ENCODE data around the gene CMSS1.
"Not testable (repeated sequence)": the region's sequence is repeated elsewhere in the genome, so short reads cannot be mapped to it uniquely, and the experiment has no call there.

The CMSS1 gene

DNA sequence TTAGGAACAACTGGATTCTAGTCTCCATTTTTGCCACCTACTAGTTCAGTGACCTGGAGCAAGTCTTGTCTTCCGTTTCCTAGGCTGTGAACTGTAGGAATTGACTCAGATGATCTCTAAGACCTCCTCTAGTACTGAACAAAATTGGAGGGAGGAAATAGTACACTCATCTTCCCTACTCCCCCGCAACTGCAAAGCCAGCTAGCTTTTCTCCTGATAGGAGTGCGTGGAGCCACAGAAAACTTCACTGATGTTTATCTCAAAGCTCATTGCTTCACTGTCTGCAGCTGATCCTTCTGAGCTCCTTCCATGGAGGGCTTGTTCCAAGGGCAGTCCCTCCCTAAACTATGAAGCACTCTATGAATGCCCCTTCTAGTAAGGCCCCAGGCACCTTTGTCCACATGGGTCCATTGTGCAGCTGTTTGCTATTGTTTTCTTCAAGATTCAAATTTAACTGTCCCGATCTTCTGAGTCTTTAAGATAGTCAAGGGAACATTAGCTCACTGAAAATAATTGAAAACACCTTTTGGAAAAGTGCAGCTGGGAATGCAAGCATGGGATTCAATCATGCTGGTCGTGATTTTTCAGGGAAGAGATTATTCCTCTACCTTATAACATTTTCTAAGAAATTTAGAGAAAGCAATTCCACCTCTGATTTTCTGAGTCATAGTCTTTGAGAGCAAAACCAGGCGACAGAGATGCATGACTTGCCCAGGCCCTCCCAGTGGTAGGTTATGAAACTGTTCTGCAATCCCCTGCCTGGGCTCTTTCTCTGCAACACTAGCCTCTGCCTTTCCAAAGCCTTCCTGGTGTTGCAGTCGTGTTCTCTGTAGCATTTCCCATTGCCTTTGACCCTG, 272.4 kb downstream of the CMSS1 start:
- intact Hi-C loops (cut with DNase I): no loop called here
- no peak for DNase-seq

- intact Hi-C loops (cut with DNase I): no loop called here
Measured at GRCh38 chr3:100090669-100091005, 273.0 kb downstream of the CMSS1 start.

GRCh38 chr3:100093831-100094230, 276.2 kb downstream of the CMSS1 start:
- no peak for DNase-seq
- intact Hi-C loops (cut with DNase I): no loop called here

More at GRCh38 chr3:100090669-100091005, 273.0 kb downstream of the CMSS1 start:
- no peak for DNase-seq

DNA sequence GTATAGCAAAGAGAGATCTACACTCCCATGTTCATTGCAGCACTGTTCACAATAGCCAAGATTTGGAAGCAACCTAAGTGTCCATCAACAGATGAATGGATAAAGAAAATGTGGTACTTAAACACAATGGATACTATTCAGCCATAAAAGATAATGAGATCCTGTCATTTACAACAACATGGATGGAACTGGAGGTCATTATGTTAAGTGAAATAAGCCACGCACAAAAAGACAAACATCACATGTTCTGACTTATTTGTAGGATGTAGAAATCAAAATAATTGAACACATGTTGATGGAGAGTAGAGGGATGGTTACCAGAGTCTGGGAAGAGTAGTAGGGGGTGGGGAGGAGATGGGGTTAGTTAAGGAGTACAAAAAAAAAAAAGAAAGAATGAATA, 278.6 kb downstream of the CMSS1 start:
- DNase-seq; intact Hi-C loops (cut with DNase I): not testable (repeated sequence)

DNA sequence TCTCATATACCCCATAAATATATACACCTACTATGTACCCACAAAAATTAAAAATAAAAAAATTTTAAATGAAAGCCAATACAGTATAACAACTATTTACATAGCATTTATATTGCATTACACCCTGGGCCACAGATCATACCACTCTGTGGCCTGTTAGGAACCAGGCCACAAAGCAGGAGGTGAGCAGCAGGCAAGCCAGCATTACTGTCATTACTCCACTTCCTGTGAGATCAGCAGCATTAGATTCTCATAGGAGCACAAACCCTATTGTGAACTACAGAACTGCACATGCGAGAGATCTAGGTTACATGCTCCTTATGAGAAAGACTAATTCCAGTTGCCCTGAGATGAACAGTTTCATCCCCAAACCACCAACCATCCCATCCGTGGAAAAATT, 279.2 kb downstream of the CMSS1 start:
- intact Hi-C loops (cut with DNase I): no loop called here
- no peak for DNase-seq

GRCh38 chr3:100097919-100098783, 280.5 kb downstream of the CMSS1 start:
- intact Hi-C loops (cut with DNase I): no loop called here

GRCh38 chr3:100098784-100099070, 281.1 kb downstream of the CMSS1 start:
- intact Hi-C loops (cut with DNase I): no loop called here
- DNase-seq: no peak

More at GRCh38 chr3:100097919-100098783, 280.5 kb downstream of the CMSS1 start:
- DNase-seq: no peak

GRCh38 chr3:100099621-100100020, 282.0 kb downstream of the CMSS1 start:
- DNase-seq: no peak
- intact Hi-C loops (cut with DNase I): no loop called here

DNA sequence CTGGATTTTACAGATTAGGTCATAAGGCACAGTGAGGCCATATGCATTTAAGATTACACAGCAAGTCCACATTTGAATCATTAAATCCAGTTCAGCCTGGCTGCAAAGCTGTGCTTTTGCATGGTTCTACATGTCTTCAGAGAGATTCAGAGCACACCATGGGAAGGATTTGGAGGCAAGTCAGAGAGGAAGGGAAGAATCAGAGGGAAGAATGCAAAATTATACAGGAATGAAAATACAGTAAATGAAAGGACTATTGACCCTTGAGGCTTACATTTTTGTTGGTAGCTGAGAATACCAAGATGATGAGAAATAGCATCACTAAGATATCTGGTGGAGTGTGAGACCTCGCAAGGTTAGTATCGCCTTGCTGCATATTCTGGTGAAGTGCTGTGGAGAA, 282.8 kb downstream of the CMSS1 start:
- intact Hi-C loops (cut with DNase I): no loop called here

DNA sequence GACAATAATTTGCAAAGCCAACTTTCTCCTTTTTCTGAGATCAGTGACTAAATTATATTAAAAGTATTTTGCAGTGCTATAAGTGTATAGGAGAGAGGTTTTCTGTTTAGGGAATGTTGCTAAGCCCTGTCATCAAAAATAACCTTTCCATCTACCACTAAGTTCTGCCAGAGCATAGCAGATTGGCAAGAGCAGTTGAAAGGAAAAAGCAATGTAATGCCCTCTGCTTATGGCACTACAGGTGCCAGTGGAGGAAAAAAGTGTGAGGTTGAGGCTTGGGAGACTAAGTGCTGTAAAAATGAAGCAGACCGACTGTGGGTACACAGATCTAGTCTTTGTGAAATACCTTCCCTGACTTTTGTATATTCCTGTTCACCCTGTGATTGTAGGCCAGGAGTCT, 285.1 kb downstream of the CMSS1 start:
- DNase-seq: no peak
- intact Hi-C loops (cut with DNase I): no loop called here

More for the DNA sequence above, 282.8 kb downstream of the CMSS1 start:
- no peak for DNase-seq

DNA sequence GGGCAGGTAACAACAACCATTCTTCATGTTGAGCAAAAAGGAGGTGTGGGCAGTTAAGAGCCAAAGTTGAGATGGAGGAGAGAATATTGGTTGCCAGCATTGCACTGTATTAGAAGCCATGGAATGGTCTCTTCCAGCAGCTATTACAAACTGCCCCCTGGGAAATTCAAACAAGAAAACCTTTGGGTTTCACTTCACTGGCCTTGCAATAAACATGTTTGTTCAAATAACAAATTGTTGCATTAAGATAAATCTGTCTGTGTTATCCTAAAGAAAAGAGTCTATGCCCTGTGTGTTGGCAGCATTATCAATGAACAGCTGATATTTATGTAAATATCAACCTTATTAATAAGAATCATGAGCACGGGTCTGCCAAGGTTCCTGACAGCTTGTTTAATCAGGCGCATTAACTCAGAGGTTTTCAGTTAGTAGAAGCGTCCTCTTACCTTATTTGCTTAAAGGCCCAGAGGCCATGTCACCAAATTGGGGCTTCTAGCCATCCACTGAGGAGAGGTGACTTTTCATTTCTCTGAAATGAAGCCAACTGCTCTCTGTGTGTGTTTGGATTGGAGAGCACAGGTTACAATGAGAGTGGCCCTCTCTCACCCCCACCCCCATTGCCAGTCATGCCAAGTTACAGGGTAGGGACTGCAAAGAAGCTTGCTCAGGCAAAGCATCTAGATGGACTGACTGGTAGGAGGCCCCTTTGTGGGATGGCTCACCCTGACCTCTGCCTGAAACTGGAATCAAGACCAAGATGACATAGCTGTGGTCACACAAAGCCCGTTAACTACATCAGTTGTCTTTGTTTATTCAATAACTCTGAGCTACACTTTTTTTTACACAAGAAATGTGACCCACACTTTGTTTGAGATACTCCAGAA, 286.1 kb downstream of the CMSS1 start:
- intact Hi-C loops (cut with DNase I): no loop called here
- no peak for DNase-seq

DNA sequence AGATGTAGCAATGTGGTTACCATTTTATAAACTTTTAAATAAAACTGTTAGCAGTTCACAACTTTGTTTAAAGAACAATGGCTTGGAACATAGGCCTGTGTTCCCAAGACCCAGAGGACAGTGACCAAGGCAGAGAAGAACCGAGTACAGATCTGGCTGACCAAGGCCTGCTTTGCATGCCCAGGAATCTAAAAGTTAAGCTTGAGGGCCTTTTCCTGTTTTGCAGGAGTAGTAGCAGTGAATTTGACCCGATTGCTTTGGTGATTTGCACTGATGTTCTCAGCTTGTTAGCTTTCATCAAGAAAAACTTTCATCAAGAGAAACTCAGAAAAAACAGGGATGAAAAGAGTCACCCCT, 286.8 kb downstream of the CMSS1 start:
- DNase-seq: no peak
- intact Hi-C loops (cut with DNase I): no loop called here

DNA sequence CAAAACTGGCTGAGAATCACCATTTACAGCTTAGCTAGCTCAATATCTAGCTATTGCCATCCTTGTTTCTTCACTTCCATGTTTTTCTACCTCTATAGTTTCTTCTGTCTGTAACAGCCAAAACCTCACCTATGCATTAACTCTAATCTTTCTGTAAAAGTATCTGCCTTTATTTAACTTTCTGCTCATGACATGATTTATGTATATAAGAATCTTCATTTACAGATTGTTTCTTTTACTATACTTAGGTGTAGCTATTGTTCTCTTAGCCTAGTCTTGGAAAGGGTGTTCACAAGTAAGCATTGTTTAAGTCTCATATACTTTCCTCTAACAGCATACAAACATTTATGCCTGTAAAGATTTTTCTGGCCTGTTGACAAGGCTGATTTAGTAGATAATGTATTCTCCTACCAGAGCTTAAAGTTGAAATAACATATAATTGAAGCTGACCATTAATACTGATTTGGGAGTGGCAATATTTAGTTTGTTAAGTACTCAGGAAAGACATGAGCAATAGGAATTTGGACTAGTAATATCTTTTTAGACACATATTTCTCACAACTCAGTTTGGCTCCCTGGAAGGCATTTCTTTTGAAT, 287.3 kb downstream of the CMSS1 start:
- intact Hi-C loops (cut with DNase I): no loop called here
- no peak for DNase-seq

GRCh38 chr3:100105501-100105900, 287.8 kb downstream of the CMSS1 start:
- DNase-seq: no peak
- intact Hi-C loops (cut with DNase I): no loop called here

DNA sequence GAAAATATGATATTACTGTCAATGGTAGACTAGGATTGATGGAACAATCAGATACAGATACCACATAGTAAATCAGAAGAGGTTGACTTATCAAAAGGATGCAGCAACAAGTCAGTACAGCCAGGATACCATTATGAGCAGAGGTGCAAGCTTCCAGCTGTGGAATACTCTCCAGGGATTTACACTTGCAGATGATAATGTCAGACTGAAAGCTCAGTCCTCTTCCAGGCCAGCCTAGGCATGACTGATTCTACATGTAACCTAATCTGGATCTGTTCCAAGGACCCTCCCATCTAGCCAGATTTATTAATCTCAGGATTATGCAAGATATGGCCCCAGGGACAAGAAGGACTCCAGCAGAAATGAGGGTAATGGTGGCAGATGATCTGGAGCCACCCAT, 288.4 kb downstream of the CMSS1 start:
- intact Hi-C loops (cut with DNase I): no loop called here

DNA sequence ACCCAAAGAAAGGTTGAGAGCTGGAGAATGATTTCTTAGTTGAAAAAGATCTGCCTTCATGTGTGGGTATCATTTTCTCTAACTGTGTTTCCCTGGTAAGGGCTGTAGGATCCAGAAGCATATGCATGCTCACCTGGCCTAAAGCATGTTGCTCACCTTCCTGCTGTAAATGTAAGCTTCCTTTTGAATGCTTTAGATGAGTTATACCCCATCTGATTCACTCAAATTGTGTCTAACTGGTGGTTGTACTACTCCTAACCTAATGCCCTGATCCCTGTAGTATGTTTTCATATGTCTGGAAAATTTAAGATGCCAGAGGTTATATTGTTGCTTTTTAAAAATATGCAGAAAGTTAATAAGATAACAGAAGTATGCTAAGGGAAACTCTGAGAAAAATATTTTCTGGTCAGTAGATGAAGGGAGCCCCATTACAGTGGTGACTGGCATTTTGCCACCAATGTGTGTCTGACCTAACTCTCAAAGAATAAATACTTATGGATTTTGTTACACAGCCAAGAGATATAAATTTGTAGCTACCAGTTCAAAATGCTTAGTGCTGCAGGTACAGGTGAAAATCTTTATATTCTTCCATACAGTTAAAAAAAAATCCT, 289.0 kb downstream of the CMSS1 start:
- no peak for DNase-seq
- intact Hi-C loops (cut with DNase I): no loop called here

More for the DNA sequence above, 288.4 kb downstream of the CMSS1 start:
- DNase-seq: no peak

- intact Hi-C loops (cut with DNase I): no loop called here
- DNase-seq: no peak
Measured at GRCh38 chr3:100107221-100107814, 289.7 kb downstream of the CMSS1 start.

DNA sequence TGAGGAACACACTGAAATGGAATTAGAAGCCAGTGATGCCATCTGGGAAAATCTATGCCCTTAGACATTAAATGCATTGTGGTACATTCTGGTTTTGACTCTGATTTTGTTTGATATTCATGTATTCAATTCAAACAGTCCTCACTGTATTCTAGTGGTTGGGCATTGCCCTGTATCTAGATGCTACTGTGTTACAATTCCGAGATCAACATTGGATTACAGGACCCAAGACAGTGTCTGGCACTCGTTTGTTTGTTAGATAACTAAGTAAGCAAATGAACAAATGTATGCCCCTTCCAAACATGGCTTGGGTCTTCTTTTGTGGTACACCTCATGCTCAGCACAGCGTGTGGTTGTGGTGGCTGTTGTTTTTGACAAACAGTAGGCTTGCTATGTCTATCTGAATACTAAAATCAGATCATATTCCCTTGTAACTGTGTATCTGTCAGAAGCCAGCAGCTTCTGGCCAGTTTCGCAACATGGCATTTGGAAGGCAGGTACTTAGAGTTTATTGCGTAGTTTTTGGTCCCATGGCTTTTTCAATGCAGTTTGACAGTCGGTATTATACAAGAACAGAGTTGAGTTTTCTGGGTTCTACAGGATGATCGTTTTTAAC, 290.9 kb downstream of the CMSS1 start:
- DNase-seq: no peak
- intact Hi-C loops (cut with DNase I): no loop called here

DNA sequence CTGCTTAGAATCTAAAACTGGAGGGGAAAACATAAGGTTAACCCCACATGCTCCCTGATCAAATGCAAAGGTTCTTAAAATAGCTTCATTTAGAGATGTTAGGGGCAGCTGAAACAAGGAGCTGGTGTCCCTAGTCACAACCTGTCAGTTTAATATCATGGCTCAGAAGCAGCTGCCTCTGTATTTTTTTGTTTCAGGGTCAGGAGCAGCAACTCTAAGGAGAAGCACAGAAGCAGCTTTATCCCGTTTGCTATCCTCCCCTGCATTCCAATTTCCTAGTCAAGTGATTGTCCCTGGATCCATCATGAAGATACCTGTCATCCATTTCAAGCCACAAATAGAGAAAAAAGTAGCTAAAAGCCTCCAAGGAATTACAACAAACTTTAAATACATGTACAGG, 292.5 kb downstream of the CMSS1 start:
- no peak for DNase-seq
- intact Hi-C loops (cut with DNase I): no loop called here

All from posterior cingulate gyrus (tissue), 11 donors.